Measurements from ENCODE around the gene RAB15.

RAB15 gene

DNA sequence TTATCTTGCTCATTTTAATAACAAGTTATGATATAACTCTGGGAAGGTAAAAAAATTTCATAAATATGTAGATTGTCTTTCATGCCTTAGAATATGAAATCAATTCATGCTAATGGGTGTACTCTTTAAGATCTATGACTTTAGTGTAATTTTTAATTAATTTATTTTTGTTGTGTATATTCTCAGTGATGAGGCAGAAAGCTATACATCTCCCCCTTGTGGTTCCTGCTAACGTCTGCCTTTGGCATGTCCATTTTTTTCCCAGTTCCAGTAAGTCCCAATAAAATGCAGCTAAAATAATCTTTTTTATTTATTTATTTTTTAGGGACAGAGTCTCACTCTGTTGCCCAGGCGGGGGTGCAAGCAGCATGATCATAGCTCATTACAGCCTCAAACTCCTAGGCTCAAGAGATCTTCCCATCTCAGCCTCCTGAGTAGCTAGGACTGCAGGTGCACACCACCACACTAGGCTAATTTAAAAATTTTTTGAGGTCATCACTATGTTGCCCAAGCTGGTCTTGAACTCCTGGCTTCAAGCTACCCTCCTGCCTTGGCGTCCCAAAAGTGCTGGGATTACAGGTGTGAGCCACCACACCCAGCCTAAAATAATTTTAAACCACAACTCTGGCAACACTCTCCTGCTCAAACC lies 61.2 kb downstream of the RAB15 start:
- DNase-seq (ENCODE audit: low read depth in 2 of 2) = no peak

GRCh38 chr14:64906022-64906421 lies 66.1 kb downstream of the RAB15 start:
- DNase-seq (ENCODE audit: low read depth in 2 of 2) = no peak

- DNase-seq (ENCODE audit: low read depth in 2 of 2) = no peak
Observed at GRCh38 chr14:64899958-64900357, 72.2 kb downstream of the RAB15 start.
